B cell (primary cell): Measurements from ENCODE around the gene CTBP2. TPM values are rescaled to one million over a fixed set of nuclear protein-coding genes. Genes with fewer than 3 reads are reported as not detected.
"Not testable (repeated sequence)": the region's sequence is repeated elsewhere in the genome, so short reads cannot be mapped to it uniquely, and the experiment has no call there.

ENCODE experiments used
- ATAC-seq: fragments of 200-7000 bp; cut with Tn5 transposase; one replicate; pipeline ENCODE4 v1.10.0; 2021; ENCODE audit warnings: low read depth, mild to moderate bottlenecking, moderate number of reproducible peaks, moderate library complexity
- CTCF ChIA-PET: fragments of 350-600 bp; sonication (Branson Sonifier 250); formaldehyde crosslinking; loops from one replicate; lab custom pipeline; 2021; ENCODE audit warnings: antibody characterized with exemption, inconsistent platforms; lab: Charles Lee
- POLR2A ChIA-PET: fragments of 350-600 bp; sonication (Branson Sonifier 250); formaldehyde crosslinking; loops from one replicate; lab custom pipeline; 2021; ENCODE audit warnings: antibody characterized with exemption; lab: Charles Lee
- DNase-seq: peaks from one replicate; pipeline ENCODE4 v3.0.0; 2013
- H2AFZ ChIP-seq: 2 replicates; pipeline ENCODE4 v1.6.1; 2012; ENCODE audit warnings: mild to moderate bottlenecking, low read depth, low read length; ENCODE audit not compliant: insufficient read depth, poor library complexity, severe bottlenecking
- H3K27ac ChIP-seq, 2 donors: 1 replicate in 1 of 2; 2 replicates in 1 of 2; pipeline ENCODE4 v1.5.1; 2012 to 2013; ENCODE audit warnings: low read length in 2 of 2, mild to moderate bottlenecking in 2 of 2, moderate library complexity in 1 of 2
- H3K27me3 ChIP-seq, 4 experiments: fragments of 200-600 bp in 1 of 4; sonication (generic) in 1 of 4; replicated peaks in 1 of 4; 1 replicate in 2 of 4; 2 replicates in 2 of 4; pipeline versions ENCODE4 v1.6.1 to v1.7.0; 2013 to 2016; ENCODE audit warnings: low read length in 3 of 4, mild to moderate bottlenecking in 2 of 4, mixed read lengths in 1 of 4, moderate library complexity in 1 of 4; ENCODE audit not compliant: insufficient read depth in 4 of 4, control insufficient read depth in 3 of 4; ENCODE audit errors: control extremely low read depth in 1 of 4
- H3K36me3 ChIP-seq, 2 experiments: replicated peaks in 1 of 2; 1 replicate in 1 of 2; 2 replicates in 1 of 2; pipeline versions ENCODE4 v1.6.1 to v1.7.1; 2013; ENCODE audit warnings: low read length in 1 of 2; ENCODE audit not compliant: insufficient read depth in 2 of 2, control insufficient read depth in 1 of 2; ENCODE audit errors: control extremely low read depth in 1 of 2, extremely low read depth in 1 of 2
- H3K4me1 ChIP-seq, 2 donors: fragments of 200-600 bp in 1 of 2; sonication (generic) in 1 of 2; 1 replicate in 1 of 2; 2 replicates in 1 of 2; pipeline versions ENCODE4 v1.5.1 to v1.6.1; 2013 to 2017; ENCODE audit warnings: low read length in 2 of 2; ENCODE audit not compliant: control insufficient read depth in 2 of 2, insufficient read depth in 2 of 2
- H3K4me2 ChIP-seq: replicated peaks from 2 replicates; pipeline ENCODE3; 2012; ENCODE audit warnings: mild to moderate bottlenecking, low read depth, low read length; ENCODE audit not compliant: poor library complexity, severe bottlenecking
- H3K4me3 ChIP-seq, 5 experiments: fragments of 200-600 bp in 1 of 5; sonication (generic) in 1 of 5; 1 replicate in 3 of 5; 2 replicates in 2 of 5; pipeline versions ENCODE4 v1.5.1 to v1.7.0; 2011 to 2016; ENCODE audit warnings: low read length in 4 of 5, mild to moderate bottlenecking in 4 of 5, low read depth in 2 of 5, control low read depth in 1 of 5, moderate library complexity in 1 of 5; ENCODE audit not compliant: insufficient read depth in 1 of 5; ENCODE audit errors: control extremely low read depth in 1 of 5, extremely low read depth in 1 of 5
- H3K79me2 ChIP-seq: fragments of 200-600 bp; sonication (generic); one replicate; pipeline ENCODE4 v1.6.0; 2016; ENCODE audit warnings: low read length; ENCODE audit not compliant: control insufficient read depth, insufficient read depth
- H3K9ac ChIP-seq: fragments of 200-600 bp; sonication (generic); 2 replicates; pipeline ENCODE4 v1.6.1; 2017; ENCODE audit warnings: mild to moderate bottlenecking, low read length, moderate library complexity
- H3K9me3 ChIP-seq, 3 donors: one replicate each; pipeline versions ENCODE4 v1.6.1 to v1.7.1; 2013; ENCODE audit warnings: low read length in 2 of 3; ENCODE audit not compliant: control insufficient read depth in 2 of 3, insufficient read depth in 1 of 3; ENCODE audit errors: control extremely low read depth in 1 of 3
- H4K20me1 ChIP-seq: 2 replicates; pipeline ENCODE4 v1.6.0; 2012; ENCODE audit warnings: mild to moderate bottlenecking, low read length; ENCODE audit not compliant: insufficient read depth, control insufficient read depth, poor library complexity, severe bottlenecking
- H3K27ac Mint-ChIP-seq: one replicate; pipeline ENCODE4 v1.8.0; 2021; ENCODE audit warnings: mixed read lengths
- H3K27me3 Mint-ChIP-seq: one replicate; pipeline ENCODE4 v1.8.0; 2021; ENCODE audit warnings: mixed read lengths
- H3K4me1 Mint-ChIP-seq: one replicate; pipeline ENCODE4 v1.8.0; 2021; ENCODE audit warnings: mixed read lengths
- H3K4me3 Mint-ChIP-seq: one replicate; pipeline ENCODE4 v1.8.0; 2021; ENCODE audit warnings: mixed read lengths
- H3K9me3 Mint-ChIP-seq: one replicate; pipeline ENCODE4 v1.8.0; 2022; ENCODE audit warnings: mixed read lengths; ENCODE audit not compliant: insufficient read depth
- EZH2 ChIP-seq: IDR thresholded peaks from 2 replicates; pipeline ENCODE4 v1.6.1; 2012; ENCODE audit warnings: borderline replicate concordance, low read depth, mild to moderate bottlenecking, moderate library complexity, low read length; ENCODE audit not compliant: insufficient read depth, poor library complexity, severe bottlenecking
- WGBS: methylation state at CpG from one replicate; pipeline ENCODE4 v1.1.5; 2013; ENCODE audit warnings: missing lambda C conversion rate; ENCODE audit not compliant: insufficient coverage; 5-methylcytosine and 5-hydroxymethylcytosine counted together
- intact Hi-C: fragments of 100-400 bp; cut with micrococcal nuclease; formaldehyde crosslinking; loops from one replicate; pipeline ENCODE4 v1.10.0; 2022
- polyA plus RNA-seq: library from polyadenylated mRNA; depleted of rRNA; stranded (reverse); fragments of >200 nt; gene quantifications from 2 replicates; pipeline ENCODE4 v1.2.3, GENCODE V29; 2012
- total RNA-seq, 2 donors: library from RNA; stranded (reverse); fragments of 120-200 nt in 1 of 2; gene quantifications; 1 replicate in 1 of 2; 2 replicates in 1 of 2; pipeline versions ENCODE4 v1.2.3 to v1.2.4, GENCODE V29; 2013 to 2022
- TF ChIP-seq, protein P1 (sequence below): fragments of 200-600 bp; IDR thresholded peaks from one replicate; pipeline ENCODE4 v1.8.0; 2022; ENCODE audit warnings: antibody characterized with exemption, mild to moderate bottlenecking

The CTBP2 gene
- total and polyA plus RNA-seq, 2 donors (not counting 1 experiment from before 2014, with no cell fraction given), result 0.39 to 0.85 TPM

DNA sequence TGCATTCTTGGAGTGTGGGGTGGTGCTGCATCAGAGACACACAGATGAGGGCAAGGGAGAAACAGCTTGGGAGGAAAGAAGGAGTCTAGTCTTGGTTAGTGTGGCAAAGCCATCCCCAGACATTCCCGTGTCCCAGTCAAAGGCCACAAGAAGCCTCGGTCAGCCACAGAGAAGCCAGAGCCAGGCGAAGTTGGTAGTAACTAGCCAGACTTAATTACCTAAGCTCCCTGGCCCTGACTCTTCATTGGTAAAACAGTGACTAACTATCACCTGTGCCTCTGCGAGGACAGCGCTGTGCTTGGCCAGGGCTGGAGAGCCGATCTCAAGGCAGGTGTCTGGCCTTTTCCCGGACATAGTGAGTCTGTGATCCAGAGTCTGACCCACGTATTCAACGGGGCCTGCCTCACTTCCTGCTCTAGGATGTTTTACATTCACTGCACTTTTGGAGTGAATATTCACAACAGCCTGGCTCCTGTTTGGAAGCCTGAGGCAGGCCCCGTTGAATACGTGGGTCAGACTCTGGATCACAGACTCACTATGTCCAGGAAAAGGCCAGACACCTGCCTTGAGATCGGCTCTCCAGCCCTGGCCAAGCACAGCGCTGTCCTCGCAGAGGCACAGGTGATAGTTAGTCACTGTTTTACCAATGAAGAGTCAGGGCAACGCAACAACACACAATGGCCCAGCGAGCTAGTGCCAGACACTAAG lies 9.8 kb downstream of the CTBP2 start:
- Histone ChIP-seq H3K27me3 (peaks cover 0 to 69% (median 27%) of the 10 kb centered on the region in 4 experiments), H3K9me3 (peaks cover 0 to 16% (median 0%) of the 10 kb centered on the region in 3 donors), H3K4me1 (peaks cover 5 to 19% of the 10 kb centered on the region in 2 donors)
- intact Hi-C loops, CTCF ChIA-PET, H3K9ac ChIP-seq, ATAC-seq, H3K27ac ChIP-seq, DNase-seq, POLR2A ChIA-PET, H3K4me3 ChIP-seq, H4K20me1 ChIP-seq, H3K4me3 Mint-ChIP-seq, H3K27ac Mint-ChIP-seq, H3K9me3 Mint-ChIP-seq, H3K36me3 ChIP-seq, H3K4me2 ChIP-seq, H2AFZ ChIP-seq, H3K79me2 ChIP-seq: not testable (repeated sequence)
- peaks cover 72% of the 10 kb centered on the region for H3K27me3 Mint-ChIP-seq
- WGBS, result 85% methylated on average over 14 of the region's 16 CpGs
- H3K4me1 Mint-ChIP-seq, result peaks cover 12% of the 10 kb centered on the region

DNA sequence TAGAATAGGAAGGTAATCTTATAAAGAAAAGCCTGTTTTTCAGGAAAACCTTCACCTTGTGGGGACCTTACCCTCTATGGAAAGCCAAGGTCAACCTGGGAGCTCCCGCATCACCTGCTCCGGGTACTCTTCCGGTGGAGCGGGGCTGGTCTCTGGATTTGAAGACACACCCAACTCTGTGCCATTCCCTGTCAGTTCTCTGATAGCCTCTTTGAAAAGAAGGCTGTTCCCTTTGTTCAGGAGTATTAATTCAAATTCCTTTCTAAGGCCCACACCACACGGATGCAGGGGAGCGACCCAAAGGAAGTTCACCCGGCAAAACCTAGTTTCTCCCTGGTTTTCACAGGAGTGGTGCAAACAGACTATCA lies 10.7 kb downstream of the CTBP2 start:
- POLR2A ChIA-PET, result no interaction called here
- 96% methylated on average over 7 of the region's 7 CpGs for WGBS
- Histone ChIP-seq H3K27me3 (peaks cover 0 to 75% (median 23%) of the 10 kb centered on the region in 4 experiments), H4K20me1 (no peaks in the 10 kb centered on the region), H3K9ac (no peak overlapping the region), H3K4me1 (peaks cover 13 to 25% of the 10 kb centered on the region in 2 donors), H3K9me3 (peaks cover 0 to 16% (median 0%) of the 10 kb centered on the region in 3 donors), H3K27ac (no peak overlapping the region), H3K36me3 (no peaks in the 10 kb centered on the region), H3K4me3 (no peak overlapping the region), H3K79me2 (no peaks in the 10 kb centered on the region), H3K4me2 (no peak overlapping the region), H2AFZ (no peak overlapping the region)
- no peaks in the 10 kb centered on the region for H3K9me3 Mint-ChIP-seq
- peaks cover 73% of the 10 kb centered on the region for H3K27me3 Mint-ChIP-seq
- ATAC-seq, result no peak
- no peak overlapping the region for H3K27ac Mint-ChIP-seq
- TF ChIP-seq, protein P1, sequence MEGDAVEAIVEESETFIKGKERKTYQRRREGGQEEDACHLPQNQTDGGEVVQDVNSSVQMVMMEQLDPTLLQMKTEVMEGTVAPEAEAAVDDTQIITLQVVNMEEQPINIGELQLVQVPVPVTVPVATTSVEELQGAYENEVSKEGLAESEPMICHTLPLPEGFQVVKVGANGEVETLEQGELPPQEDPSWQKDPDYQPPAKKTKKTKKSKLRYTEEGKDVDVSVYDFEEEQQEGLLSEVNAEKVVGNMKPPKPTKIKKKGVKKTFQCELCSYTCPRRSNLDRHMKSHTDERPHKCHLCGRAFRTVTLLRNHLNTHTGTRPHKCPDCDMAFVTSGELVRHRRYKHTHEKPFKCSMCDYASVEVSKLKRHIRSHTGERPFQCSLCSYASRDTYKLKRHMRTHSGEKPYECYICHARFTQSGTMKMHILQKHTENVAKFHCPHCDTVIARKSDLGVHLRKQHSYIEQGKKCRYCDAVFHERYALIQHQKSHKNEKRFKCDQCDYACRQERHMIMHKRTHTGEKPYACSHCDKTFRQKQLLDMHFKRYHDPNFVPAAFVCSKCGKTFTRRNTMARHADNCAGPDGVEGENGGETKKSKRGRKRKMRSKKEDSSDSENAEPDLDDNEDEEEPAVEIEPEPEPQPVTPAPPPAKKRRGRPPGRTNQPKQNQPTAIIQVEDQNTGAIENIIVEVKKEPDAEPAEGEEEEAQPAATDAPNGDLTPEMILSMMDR, result no peak
- TF ChIP-seq EZH2, result no peak
- CTCF ChIA-PET, result no interaction called here
- intact Hi-C loops, result no loop called here
- H3K4me1 Mint-ChIP-seq, result peaks cover 19% of the 10 kb centered on the region
- no peak overlapping the region for H3K4me3 Mint-ChIP-seq
- no peak for DNase-seq
